Upper lobe of left lung (tissue), 4 donors: ENCODE measurements around the gene MAPK12.

Experiments
- EP300 ChIP-seq, 4 donors: sonication (generic); formaldehyde crosslinking; IDR thresholded peaks; one replicate each; pipeline ENCODE4 v1.5.1; 2017; ENCODE audit warnings: antibody characterized with exemption in 4 of 4, control low read depth in 2 of 4
- POLR2A ChIP-seq, 4 donors: fragments of 450-650 bp; IDR thresholded peaks; one replicate each; pipeline ENCODE4 v1.5.1; 2016 to 2017; ENCODE audit warnings: antibody characterized with exemption in 4 of 4, mild to moderate bottlenecking in 2 of 4
- POLR2AphosphoS5 ChIP-seq, 2 donors: sonication (generic); formaldehyde crosslinking; IDR thresholded peaks; one replicate each; pipeline ENCODE4 v1.5.1; 2017; ENCODE audit warnings: antibody characterized with exemption in 2 of 2
- TF ChIP-seq, protein P1 (sequence below), 6 experiments: fragments of 450-650 bp in 4 of 6; fragments of 200-600 bp in 2 of 6; sonication (generic) in 2 of 6; IDR thresholded peaks; one replicate each; pipeline ENCODE4 v1.5.1; 2016 to 2019; ENCODE audit warnings: antibody characterized with exemption in 6 of 6

DNA sequence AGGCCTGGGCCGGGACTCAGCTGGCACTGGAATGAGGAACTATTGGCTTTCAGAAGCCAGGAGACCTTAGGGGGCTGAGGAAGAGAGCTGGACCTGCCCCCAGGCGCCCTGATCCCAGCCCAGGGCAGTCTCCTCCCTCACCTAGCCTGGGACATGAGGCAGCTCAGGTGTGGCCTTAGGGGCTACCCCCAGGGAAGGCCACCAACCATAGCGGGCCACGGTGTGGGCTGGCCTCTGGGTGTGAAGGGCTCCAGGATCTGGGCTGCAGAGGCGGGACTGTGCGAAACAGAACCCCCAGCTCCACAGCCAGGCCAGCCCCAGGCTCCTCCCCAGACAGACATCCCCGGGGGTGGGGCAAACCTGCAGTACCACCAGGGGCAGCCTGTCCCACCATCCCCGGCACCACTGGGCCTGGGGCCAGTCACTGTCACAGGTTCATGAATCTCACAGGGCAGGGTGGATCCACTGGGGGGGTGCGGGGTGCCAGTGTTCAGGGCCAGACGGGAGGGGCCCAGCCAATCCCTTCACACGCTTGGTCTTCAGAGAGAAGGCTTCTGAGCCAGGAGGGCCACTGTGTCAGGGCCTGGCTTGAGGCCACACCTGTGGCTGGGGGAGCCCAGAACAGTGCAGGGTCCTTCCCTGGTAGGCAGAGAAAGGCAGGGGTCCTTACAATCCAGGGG is 42.5 kb upstream of the MAPK12 start:
- TF ChIP-seq, protein P1, sequence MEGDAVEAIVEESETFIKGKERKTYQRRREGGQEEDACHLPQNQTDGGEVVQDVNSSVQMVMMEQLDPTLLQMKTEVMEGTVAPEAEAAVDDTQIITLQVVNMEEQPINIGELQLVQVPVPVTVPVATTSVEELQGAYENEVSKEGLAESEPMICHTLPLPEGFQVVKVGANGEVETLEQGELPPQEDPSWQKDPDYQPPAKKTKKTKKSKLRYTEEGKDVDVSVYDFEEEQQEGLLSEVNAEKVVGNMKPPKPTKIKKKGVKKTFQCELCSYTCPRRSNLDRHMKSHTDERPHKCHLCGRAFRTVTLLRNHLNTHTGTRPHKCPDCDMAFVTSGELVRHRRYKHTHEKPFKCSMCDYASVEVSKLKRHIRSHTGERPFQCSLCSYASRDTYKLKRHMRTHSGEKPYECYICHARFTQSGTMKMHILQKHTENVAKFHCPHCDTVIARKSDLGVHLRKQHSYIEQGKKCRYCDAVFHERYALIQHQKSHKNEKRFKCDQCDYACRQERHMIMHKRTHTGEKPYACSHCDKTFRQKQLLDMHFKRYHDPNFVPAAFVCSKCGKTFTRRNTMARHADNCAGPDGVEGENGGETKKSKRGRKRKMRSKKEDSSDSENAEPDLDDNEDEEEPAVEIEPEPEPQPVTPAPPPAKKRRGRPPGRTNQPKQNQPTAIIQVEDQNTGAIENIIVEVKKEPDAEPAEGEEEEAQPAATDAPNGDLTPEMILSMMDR (IDR thresholded peaks at IDR 0.05) = peak in 2 of 6 experiments; percentile 10 to 15
- TF ChIP-seq POLR2A (IDR thresholded peaks at IDR 0.05) (peak in 1 of 4 donors; percentile 43), EP300 (IDR thresholded peaks at IDR 0.05) (no peak), POLR2AphosphoS5 (IDR thresholded peaks at IDR 0.05) (no peak)
